HFF-Myc (cell line): ENCODE data around the gene REN.
A peak's percentile ranks its signal among the peaks of the same experiment; 100 is the strongest.

Experiments
- DNase-seq: peaks from one replicate; pipeline ENCODE4 v3.0.0-alpha.2; 2011; ENCODE audit warnings: low read depth; ENCODE audit errors: extremely low read depth
- H3K4me3 ChIP-seq: replicated peaks from 2 replicates; pipeline ENCODE4 v1.5.1; 2011; ENCODE audit warnings: low read depth, mild to moderate bottlenecking, control low read depth, low read length
- TF ChIP-seq, protein P1 (sequence below): IDR thresholded peaks from 2 replicates; pipeline ENCODE4 v1.5.1; 2012; ENCODE audit warnings: mild to moderate bottlenecking, low read depth, low read length, control low read depth; ENCODE audit errors: missing control alignments

REN gene

GRCh38 chr1:204134103-204134502, 32.0 kb downstream of the REN start:
- no peak for DNase-seq
- TF ChIP-seq, protein P1, sequence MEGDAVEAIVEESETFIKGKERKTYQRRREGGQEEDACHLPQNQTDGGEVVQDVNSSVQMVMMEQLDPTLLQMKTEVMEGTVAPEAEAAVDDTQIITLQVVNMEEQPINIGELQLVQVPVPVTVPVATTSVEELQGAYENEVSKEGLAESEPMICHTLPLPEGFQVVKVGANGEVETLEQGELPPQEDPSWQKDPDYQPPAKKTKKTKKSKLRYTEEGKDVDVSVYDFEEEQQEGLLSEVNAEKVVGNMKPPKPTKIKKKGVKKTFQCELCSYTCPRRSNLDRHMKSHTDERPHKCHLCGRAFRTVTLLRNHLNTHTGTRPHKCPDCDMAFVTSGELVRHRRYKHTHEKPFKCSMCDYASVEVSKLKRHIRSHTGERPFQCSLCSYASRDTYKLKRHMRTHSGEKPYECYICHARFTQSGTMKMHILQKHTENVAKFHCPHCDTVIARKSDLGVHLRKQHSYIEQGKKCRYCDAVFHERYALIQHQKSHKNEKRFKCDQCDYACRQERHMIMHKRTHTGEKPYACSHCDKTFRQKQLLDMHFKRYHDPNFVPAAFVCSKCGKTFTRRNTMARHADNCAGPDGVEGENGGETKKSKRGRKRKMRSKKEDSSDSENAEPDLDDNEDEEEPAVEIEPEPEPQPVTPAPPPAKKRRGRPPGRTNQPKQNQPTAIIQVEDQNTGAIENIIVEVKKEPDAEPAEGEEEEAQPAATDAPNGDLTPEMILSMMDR = no peak
- H3K4me3 ChIP-seq = no peak overlapping the region

GRCh38 chr1:204132718-204133117, 33.4 kb downstream of the REN start:
- TF ChIP-seq, protein P1 = no peak
- no peak for DNase-seq
- no peak overlapping the region for H3K4me3 ChIP-seq

- no peak for DNase-seq
- no peak overlapping the region for H3K4me3 ChIP-seq
- TF ChIP-seq, protein P1 = no peak
These were observed 34.2 kb downstream of the REN start for GRCh38 chr1:204131978-204132377.

- DNase-seq = peak; percentile 75
- H3K4me3 ChIP-seq = no peak overlapping the region
- TF ChIP-seq, protein P1 = peak; percentile 29
These were observed 34.9 kb downstream of the REN start for GRCh38 chr1:204130981-204131892.

- H3K4me3 ChIP-seq = no peak overlapping the region
- no peak for DNase-seq
- TF ChIP-seq, protein P1 = no peak
These were observed 36.0 kb downstream of the REN start for GRCh38 chr1:204130178-204130577.

DNA sequence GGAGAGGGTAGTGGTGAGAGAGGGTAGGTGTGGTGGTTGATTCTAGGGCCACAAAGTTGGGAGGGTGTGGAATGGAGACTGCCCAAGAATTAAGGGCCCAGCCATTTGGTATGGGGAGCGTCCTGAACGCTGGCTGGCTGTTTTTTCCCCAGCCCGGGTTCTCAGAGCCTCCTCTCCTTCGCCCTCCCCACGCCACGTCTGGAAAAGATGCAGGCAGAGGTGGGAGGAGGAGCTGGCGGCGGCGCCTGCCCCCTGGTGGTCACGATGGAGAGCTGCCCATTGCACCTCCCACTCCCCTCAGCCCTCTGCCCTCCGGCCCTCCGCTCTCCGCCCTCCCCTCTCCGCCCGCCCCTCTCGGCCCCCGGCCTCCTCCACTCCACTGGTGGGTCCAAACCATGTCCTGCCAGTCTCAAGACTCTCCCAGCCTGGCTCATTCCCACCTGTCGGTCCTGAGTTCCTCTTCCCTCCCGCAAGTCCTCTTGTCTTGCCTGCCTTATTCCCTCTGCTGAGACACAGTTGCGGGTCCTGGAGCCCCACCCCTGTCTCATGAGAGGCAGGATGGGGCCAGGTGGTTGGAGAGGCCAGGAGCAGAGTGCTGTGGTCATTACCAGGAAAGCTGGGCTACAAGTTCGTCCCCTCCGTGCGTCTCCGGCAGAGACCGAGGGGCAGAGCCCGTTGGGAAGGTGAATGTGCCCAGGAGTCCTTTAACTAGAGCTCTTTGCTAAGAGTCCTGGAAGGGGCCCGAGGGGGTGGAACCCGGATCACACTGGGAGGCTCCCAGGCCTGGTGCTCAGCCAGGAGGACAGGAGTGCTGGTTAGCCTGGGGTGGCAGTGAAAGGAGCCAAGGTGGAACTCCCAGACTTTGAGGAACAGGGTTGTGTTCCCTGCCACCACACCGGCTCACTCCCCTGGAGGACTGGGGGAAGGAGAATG, 36.9 kb downstream of the REN start:
- TF ChIP-seq, protein P1 = peak; percentile 80
- no peak overlapping the region for H3K4me3 ChIP-seq
- DNase-seq = peak; percentile 24
